Measurements from ENCODE around the gene TRMT1.

TRMT1 gene

GRCh38 chr19:13090511-13091231 lies 25.9 kb downstream of the TRMT1 start:
- DNase-seq (ENCODE audit: low read depth): no peak

- DNase-seq (ENCODE audit: low read depth): no peak
Measured at GRCh38 chr19:13089857-13090507, 26.6 kb downstream of the TRMT1 start.

- no peak for DNase-seq (ENCODE audit: low read depth)
Measured at GRCh38 chr19:13089139-13089856, 27.2 kb downstream of the TRMT1 start.

GRCh38 chr19:13087795-13088537 lies 28.6 kb downstream of the TRMT1 start:
- no peak for DNase-seq (ENCODE audit: low read depth)

- DNase-seq (ENCODE audit: low read depth): no peak
Measured at GRCh38 chr19:13087295-13087694, 29.2 kb downstream of the TRMT1 start.

GRCh38 chr19:13086341-13086740 lies 30.2 kb downstream of the TRMT1 start:
- DNase-seq (ENCODE audit: low read depth): no peak

- DNase-seq (ENCODE audit: low read depth): no peak
Measured at GRCh38 chr19:13085666-13086065, 30.9 kb downstream of the TRMT1 start.

- DNase-seq (ENCODE audit: low read depth): no peak
Measured at GRCh38 chr19:13083627-13084026, 32.9 kb downstream of the TRMT1 start.

GRCh38 chr19:13083008-13083404 lies 33.5 kb downstream of the TRMT1 start:
- DNase-seq (ENCODE audit: low read depth): no peak

- DNase-seq (ENCODE audit: low read depth): no peak
Measured at GRCh38 chr19:13082192-13083007, 34.1 kb downstream of the TRMT1 start.

GRCh38 chr19:13079542-13079986 lies 37.0 kb downstream of the TRMT1 start:
- DNase-seq (ENCODE audit: low read depth): no peak

- DNase-seq (ENCODE audit: low read depth): no peak
Measured at GRCh38 chr19:13078897-13079541, 37.5 kb downstream of the TRMT1 start.

- no peak for DNase-seq (ENCODE audit: low read depth)
Measured at GRCh38 chr19:13078381-13078780, 38.2 kb downstream of the TRMT1 start.

- no peak for DNase-seq (ENCODE audit: low read depth)
Measured at GRCh38 chr19:13077240-13077639, 39.3 kb downstream of the TRMT1 start.

GRCh38 chr19:13076787-13077186 lies 39.8 kb downstream of the TRMT1 start:
- no peak for DNase-seq (ENCODE audit: low read depth)

- DNase-seq (ENCODE audit: low read depth): no peak
Measured at GRCh38 chr19:13076320-13076719, 40.2 kb downstream of the TRMT1 start.

GRCh38 chr19:13074378-13074777 lies 42.2 kb downstream of the TRMT1 start:
- no peak for DNase-seq (ENCODE audit: low read depth)

GRCh38 chr19:13073263-13073662 lies 43.3 kb downstream of the TRMT1 start:
- no peak for DNase-seq (ENCODE audit: low read depth)

GRCh38 chr19:13072188-13072908 lies 44.2 kb downstream of the TRMT1 start:
- DNase-seq (ENCODE audit: low read depth): no peak
